Calu3 (cell line): Measurements from ENCODE around the gene ZNF618. TPM values are rescaled to one million over a fixed set of nuclear protein-coding genes. Genes with fewer than 3 reads are reported as not detected.

ENCODE experiments used
- BruUV-seq: library from RNA; stranded (reverse); fragments of 400-500 nt; replicated peaks from 2 replicates; lab custom pipeline; 2021; lab: Mats Ljungman, UMichigan
- CTCF ChIA-PET: fragments of 300-600 bp; sonication (Branson Sonifier 250); formaldehyde crosslinking; loops from one replicate; lab custom pipeline; 2022; ENCODE audit warnings: antibody characterized with exemption; lab: Charles Lee
- DNase-seq: peaks from one replicate; pipeline ENCODE4 v3.0.0; 2022
- H3K27ac Mint-ChIP-seq: one replicate; pipeline ENCODE4 v1.8.0; 2022; ENCODE audit warnings: mixed read lengths; ENCODE audit not compliant: unreplicated experiment
- H3K27me3 Mint-ChIP-seq: one replicate; pipeline ENCODE4 v1.8.0; 2022; ENCODE audit warnings: mixed read lengths; ENCODE audit not compliant: unreplicated experiment
- H3K36me3 Mint-ChIP-seq: one replicate; pipeline ENCODE4 v1.8.0; 2022; ENCODE audit warnings: mild to moderate bottlenecking, moderate library complexity, mixed read lengths; ENCODE audit not compliant: insufficient read depth, unreplicated experiment
- H3K4me1 Mint-ChIP-seq: one replicate; pipeline ENCODE4 v1.8.0; 2022; ENCODE audit warnings: mild to moderate bottlenecking, low read depth, mixed read lengths; ENCODE audit not compliant: unreplicated experiment
- H3K4me3 Mint-ChIP-seq: one replicate; pipeline ENCODE4 v1.8.0; 2022; ENCODE audit warnings: mild to moderate bottlenecking, low read depth, moderate library complexity, mixed read lengths; ENCODE audit not compliant: unreplicated experiment
- H3K9me3 Mint-ChIP-seq: one replicate; pipeline ENCODE4 v1.8.0; 2022; ENCODE audit warnings: low read depth, mixed read lengths; ENCODE audit not compliant: unreplicated experiment
- intact Hi-C: fragments of 100-400 bp; cut with micrococcal nuclease; formaldehyde crosslinking; loops from one replicate; pipeline ENCODE4 v1.10.0; 2022; ENCODE audit not compliant: unreplicated experiment
- total RNA-seq: library from RNA; stranded (reverse); gene quantifications from 2 replicates; pipeline ENCODE4 v1.2.3, GENCODE V29; 2022
- TF ChIP-seq, protein P1 (sequence below): fragments of 200-600 bp; IDR thresholded peaks from one replicate; pipeline ENCODE4 v1.8.0; 2022; ENCODE audit warnings: antibody characterized with exemption; ENCODE audit not compliant: unreplicated experiment

The ZNF618 gene
- total RNA-seq, 1 experiment from 2014 or later, result 20.3 TPM

DNA sequence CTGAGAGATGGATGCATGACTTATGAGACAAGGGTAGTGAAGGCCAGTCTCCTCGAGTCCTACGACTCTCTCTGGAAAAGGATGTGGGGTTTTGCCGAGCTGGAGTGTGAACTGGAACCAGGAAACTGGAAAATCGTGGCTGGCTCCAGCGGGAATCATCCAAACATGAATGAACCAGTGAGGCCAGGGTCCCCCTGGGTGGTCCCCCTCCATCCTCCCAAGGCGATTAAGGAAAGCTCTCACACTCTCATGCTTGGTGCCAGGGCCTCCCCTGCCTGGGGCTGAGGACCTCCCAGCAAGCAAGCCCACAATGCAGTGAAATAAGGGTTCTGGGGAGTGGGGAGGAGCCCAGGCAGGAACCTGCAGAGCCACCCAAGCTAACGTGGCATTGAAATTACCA is 211.6 kb downstream of the ZNF618 start:
- Mint-ChIP-seq H3K9me3 (no peaks in the 10 kb centered on the region), H3K4me3 (no peak overlapping the region), H3K27me3 (no peaks in the 10 kb centered on the region), H3K4me1 (peaks cover 2% of the 10 kb centered on the region), H3K27ac (no peak overlapping the region), H3K36me3 (peaks cover 10% of the 10 kb centered on the region)
- no peak for DNase-seq
- BruUV-seq, result no TSS peak
- CTCF ChIA-PET, result interaction anchor here (2.1 kb wide), 1 partner anchor 20 kb away, joined by 4 read pairs; no protein-coding TSS in a partner anchor
- TF ChIP-seq, protein P1, sequence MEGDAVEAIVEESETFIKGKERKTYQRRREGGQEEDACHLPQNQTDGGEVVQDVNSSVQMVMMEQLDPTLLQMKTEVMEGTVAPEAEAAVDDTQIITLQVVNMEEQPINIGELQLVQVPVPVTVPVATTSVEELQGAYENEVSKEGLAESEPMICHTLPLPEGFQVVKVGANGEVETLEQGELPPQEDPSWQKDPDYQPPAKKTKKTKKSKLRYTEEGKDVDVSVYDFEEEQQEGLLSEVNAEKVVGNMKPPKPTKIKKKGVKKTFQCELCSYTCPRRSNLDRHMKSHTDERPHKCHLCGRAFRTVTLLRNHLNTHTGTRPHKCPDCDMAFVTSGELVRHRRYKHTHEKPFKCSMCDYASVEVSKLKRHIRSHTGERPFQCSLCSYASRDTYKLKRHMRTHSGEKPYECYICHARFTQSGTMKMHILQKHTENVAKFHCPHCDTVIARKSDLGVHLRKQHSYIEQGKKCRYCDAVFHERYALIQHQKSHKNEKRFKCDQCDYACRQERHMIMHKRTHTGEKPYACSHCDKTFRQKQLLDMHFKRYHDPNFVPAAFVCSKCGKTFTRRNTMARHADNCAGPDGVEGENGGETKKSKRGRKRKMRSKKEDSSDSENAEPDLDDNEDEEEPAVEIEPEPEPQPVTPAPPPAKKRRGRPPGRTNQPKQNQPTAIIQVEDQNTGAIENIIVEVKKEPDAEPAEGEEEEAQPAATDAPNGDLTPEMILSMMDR, result no peak
- intact Hi-C loops, result no loop called here

DNA sequence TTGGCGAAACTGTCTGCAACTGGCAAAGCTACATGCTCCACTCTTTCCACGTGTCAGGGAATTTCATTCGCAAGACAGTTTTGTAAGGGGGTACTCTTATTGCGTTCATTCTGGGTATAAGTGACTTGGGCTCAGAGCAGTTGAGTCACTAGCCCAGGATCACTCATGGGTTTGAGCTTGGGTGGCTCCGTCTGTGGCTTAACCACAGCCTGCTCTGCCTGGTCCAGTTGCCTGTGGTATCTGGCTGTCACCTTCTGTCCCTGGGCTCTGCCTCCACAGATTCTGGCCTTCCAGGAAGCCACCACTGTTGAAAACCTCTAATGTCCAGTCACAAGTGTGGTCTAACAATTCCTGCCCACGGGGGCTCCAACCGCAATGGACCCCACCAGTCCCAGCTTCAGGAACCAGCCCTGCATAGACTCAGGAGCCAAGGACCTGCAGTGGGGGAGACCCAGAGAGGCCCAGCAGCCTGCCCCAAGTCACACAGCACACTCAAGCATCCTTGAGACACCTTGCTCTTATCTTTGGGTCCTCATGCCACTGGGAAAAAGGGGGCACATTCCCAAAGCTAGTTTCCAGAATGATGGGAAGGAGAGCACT is 212.6 kb downstream of the ZNF618 start:
- intact Hi-C loops, result no loop called here
- TF ChIP-seq, protein P1, result no peak
- Mint-ChIP-seq H3K36me3 (peaks cover 6% of the 10 kb centered on the region), H3K27me3 (no peaks in the 10 kb centered on the region), H3K27ac (no peak overlapping the region), H3K4me1 (no peaks in the 10 kb centered on the region), H3K9me3 (no peaks in the 10 kb centered on the region), H3K4me3 (no peak overlapping the region)
- no TSS peak for BruUV-seq
- DNase-seq, result no peak
- CTCF ChIA-PET, result interaction anchor here (2.1 kb wide), 1 partner anchor 19 kb away, joined by 4 read pairs; no protein-coding TSS in a partner anchor

DNA sequence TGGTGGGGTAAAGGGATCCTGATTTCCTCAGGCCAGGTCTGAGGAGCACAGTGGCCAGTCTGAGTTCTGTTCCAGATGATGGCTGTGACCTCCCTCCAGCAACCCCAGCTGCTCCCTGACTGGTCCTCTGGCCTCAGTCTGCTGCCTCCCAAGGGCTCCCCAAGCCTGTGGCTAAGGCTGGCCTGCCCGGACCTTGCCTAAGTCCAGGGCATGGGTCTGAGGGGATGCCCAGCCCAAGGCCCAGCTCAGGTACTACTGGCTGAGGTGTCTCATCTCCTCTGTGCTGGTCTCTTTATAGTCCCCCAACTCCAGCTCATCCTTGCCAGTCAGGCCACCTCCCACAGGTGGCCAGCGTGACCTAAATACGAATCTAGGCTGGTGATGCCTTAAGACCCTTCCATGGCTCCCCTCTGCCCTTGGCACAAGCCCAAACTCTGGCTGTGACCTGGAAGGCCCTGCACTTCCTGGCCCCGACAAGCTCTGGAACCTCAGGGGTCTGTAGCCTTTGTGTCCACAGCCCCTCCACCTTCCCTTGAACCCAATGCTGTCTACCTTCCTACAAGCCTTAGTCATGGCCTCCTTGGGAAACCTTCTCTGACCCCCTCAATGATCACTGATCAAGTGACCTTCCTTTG is 213.2 kb downstream of the ZNF618 start:
- Mint-ChIP-seq H3K27me3 (no peaks in the 10 kb centered on the region), H3K4me3 (no peak overlapping the region), H3K9me3 (no peaks in the 10 kb centered on the region), H3K27ac (no peak overlapping the region), H3K4me1 (no peaks in the 10 kb centered on the region), H3K36me3 (peaks cover 6% of the 10 kb centered on the region)
- no peak for DNase-seq
- no TSS peak for BruUV-seq
- TF ChIP-seq, protein P1, result no peak
- CTCF ChIA-PET, result interaction anchor here (2.1 kb wide), 1 partner anchor 19 kb away, joined by 4 read pairs; no protein-coding TSS in a partner anchor
- intact Hi-C loops, result no loop called here

DNA sequence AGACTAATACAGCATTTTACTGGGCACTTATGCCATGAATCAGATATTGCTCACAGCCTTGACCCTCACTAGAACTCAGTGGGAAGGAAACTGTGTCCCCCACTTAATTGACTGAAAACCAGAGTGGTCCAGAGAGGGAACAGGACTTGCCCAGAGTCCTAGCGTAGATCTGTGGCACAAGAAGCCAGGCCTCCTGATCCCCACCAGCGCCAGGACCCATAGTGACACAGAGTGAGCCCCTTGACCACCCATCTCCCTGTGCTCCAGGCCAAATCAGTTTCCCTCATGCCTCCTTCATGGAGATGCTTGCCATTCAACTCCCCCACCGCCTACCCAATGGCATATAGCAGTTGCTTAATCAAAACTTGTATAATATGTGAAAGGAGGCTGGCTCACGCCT is 214.7 kb downstream of the ZNF618 start:
- Mint-ChIP-seq H3K9me3 (no peaks in the 10 kb centered on the region), H3K4me1 (no peaks in the 10 kb centered on the region), H3K27ac (peak overlapping the region; percentile 9), H3K36me3 (peaks cover 11% of the 10 kb centered on the region), H3K27me3 (no peaks in the 10 kb centered on the region), H3K4me3 (no peak overlapping the region)
- BruUV-seq, result no TSS peak
- CTCF ChIA-PET, result no interaction called here
- DNase-seq, result no peak
- TF ChIP-seq, protein P1, result no peak
- intact Hi-C loops, result no loop called here
